CMK (cell line): ENCODE data around the gene DHFR.
"Not testable (repeated sequence)": the region's sequence is repeated elsewhere in the genome, so short reads cannot be mapped to it uniquely, and the experiment has no call there.

Experiments used
- DNase-seq: peaks from one replicate; pipeline ENCODE4 v3.0.0-alpha.2; 2010; ENCODE audit warnings: low read depth

The DHFR gene

DNA sequence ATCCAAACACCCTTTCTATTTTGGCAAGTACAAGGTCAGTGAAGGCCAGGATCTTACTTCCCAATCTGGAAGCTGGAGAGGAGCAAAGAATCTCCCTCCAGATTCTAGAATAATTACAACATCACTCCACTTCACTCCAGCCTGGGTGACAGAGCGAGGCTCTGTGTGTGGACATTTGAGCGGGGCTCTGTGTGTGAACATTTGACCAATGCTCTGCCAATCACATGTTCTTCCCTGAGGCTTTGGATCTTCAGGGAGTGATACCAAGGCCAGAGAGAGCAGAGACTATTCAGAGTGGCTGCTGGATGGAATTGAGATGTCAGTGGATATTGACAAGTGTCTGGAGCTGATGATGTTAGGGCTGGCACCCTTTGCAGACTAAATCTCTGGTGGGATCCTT lies 60.0 kb downstream of the DHFR start:
- DNase-seq: no peak

DNA sequence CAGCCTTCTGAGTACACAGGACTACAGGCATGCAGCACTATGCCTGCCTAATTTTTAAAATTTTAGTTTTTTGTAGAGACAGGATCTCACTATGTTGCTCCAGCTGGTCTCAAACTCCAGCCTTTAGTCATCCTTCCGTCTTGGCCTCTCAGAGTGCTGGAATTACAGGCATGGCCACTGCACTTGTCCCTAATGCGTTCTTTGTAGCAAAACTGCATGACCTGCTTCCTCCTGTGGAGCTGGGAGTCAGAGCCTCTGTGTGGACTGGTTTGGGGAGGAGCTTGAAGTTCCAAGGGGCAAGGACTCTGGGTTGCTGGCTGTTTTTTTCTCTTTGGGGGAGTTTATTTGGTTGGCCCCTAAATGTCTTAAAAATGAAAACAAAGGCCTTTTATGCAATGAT lies 62.0 kb downstream of the DHFR start:
- DNase-seq: no peak

DNA sequence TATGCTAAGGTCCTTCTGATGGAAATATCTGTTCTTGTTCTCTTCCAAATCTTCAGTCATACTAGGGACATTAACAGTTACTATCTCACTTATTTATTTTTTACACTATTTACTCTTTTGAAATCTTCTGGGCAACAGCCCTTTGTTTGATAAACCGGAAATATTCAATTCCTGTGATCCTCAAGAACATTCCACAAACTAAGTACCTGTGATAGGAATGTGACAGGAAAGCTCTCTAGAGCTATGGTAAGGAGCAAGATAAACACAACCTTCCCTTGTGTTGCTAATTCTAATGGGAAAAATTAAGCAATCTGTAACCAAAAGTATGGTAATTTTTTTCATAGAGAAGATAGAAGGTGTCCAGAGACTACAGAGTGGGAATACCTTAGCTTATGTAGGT lies 62.7 kb downstream of the DHFR start:
- no peak for DNase-seq

DNA sequence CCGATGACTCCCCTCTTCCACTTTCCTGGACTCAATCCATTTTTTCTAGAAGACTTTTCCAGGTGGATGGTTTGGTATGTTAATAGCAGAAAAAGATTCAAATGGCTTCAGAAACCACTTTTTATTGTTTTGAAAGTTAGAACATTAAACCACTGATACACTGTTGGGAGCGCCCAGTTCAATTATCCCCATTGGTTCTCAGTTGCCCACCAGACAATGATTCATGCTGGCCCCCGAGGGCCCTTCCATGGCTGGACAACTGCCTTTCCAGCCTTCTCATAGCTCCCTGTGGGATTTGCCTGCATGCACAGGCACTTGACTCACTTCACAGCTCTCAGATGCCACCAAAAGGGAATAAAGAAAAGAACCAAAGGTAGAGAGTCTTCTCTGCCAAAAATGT lies 63.4 kb downstream of the DHFR start:
- no peak for DNase-seq

DNA sequence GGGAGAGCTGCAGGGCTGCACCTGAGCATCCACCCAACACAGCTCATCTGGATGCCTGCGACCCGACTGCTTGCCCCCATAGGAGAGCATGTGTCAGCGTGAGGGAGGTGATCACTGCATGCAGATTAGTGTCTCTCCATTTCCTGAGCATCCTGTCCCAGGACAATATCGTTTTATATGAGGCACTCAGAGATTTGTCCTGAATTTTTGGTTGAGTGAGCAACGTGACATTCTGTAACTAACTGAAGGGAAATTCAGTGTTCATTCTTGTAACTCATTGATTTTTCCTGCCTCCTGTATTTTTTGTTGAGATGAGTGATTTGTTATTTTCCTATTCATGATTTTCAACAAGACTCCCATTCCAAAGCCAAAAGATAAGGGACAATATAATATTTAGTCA lies 64.0 kb downstream of the DHFR start:
- no peak for DNase-seq

DNA sequence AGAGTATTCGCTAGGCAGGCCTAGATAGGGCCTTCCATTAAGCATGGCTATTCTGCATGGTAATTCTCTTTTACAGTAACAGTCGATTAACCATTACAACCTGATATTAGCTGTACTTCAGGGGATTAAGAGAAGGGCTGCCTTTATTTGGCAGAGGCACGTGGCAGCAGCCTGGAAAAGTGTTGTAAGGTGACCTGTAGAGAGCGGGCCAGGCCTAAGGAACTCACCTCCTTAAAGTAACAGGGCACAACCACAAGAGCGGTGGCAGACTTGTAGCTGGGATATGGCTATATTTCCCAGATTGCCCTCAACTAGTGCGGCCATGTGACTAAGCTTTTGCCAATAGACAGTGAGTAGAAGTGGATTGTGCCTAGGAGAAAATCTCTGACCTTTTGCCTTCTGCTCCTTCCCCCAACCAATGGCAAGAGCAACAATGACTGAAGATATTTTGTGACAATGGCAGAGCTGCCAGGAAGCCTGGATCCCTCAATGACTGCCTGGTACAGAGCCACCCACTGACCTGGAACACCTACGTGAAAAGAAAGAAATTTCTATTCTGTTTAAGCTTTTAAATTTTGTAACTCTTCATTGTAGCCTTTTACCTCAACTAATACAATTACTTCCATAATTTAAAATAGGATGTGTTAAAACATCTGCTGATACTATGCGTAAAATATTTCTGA lies 65.8 kb downstream of the DHFR start:
- no peak for DNase-seq

DNA sequence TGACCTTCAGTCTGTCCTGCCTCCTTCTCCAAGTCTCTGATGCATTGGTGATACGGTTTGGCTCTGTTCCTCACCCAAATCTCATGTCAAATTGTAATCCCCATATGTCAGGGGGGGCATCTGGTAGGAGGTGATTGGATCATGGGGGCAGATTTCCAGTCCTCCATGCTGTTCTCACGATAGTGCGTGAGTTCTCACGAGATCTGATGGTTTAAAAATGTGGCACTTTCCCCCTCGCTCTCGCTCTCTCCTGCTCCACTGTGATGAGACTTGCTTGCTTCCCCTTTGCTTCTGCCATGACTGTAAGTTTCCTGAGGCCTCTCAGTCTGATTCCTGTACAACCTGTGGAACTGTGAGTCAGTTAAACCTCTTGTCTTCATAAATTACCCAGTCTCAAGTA lies 70.0 kb downstream of the DHFR start:
- DNase-seq: no peak

DNA sequence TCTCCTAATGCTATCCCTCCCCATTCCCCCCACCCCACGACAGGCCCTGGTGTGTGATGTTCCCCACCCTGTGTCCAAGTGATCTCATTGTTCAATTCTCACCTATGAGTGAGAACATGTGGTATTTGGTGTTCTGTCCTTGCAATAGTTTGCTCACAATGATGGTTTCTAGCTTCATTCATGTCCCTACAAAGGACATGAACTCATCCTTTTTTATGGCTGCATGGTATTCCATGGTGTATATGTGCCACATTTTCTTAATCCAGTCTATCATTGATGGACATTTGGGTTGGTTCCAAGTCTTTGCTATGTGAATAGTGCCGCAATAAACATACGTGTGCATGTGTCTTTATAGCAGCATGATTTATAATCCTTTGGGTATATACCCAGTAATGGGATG lies 74.5 kb downstream of the DHFR start:
- DNase-seq: not testable (repeated sequence)

DNA sequence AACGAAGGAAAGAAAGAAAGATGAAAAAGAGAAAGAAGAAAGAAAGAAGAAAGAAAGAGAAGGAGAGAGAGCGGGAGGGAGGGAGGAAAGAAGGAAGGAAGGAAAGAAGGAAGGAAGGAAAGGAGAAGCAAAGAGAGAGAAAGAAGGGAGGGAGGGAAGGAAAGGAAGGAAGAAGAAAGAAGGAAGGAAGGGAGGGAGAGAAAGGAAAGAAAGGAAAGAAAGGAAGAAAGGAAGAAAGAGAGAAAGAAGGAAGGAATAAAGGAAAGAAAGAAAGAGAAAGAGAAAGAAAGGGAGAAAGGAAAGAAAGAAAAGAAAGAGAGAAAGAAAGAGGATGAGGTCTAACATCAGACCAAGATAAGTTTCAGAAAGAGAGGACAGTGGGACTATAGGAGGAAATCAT lies 75.7 kb downstream of the DHFR start:
- no peak for DNase-seq

DNA sequence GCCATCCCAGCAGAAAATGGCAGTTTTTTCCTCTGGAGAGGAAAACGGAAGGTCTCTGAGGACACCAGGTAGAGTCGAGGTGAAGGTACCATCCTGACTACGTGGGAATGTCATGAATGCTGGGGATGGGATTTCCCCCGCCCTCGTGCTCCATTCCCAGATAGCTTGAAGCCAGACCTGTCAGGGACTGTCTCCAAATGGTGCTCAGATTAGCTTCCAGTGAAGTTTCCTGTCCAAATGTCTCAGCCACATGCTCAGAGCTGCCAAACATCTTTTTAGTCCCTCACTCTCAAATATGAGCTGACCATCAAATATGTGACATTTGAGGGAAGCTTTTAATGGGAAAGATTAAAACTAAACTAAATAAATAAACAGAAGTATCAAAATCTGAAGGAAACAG lies 77.1 kb downstream of the DHFR start:
- DNase-seq: no peak

DNA sequence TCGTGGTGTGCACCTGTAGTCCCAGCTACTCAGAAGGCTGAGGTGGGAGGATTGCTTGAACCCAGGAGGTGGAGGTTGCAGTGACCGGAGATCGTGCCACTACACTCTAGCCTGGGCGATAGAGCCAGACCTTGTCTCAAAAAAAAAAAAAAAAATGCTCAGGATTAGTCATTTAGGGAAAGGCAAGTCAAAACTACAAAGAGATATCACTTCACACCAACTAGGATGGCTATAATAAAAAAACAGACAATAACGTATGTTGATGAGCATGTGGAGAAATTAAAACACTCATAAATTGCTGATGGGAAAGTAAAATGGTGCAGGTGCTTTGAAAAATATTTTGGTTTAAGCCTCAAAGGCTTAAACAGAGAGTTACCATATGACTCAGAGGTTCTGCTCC lies 78.4 kb downstream of the DHFR start:
- DNase-seq: no peak
